Measurements from ENCODE around the gene TAF1B.

Gene TAF1B

DNA sequence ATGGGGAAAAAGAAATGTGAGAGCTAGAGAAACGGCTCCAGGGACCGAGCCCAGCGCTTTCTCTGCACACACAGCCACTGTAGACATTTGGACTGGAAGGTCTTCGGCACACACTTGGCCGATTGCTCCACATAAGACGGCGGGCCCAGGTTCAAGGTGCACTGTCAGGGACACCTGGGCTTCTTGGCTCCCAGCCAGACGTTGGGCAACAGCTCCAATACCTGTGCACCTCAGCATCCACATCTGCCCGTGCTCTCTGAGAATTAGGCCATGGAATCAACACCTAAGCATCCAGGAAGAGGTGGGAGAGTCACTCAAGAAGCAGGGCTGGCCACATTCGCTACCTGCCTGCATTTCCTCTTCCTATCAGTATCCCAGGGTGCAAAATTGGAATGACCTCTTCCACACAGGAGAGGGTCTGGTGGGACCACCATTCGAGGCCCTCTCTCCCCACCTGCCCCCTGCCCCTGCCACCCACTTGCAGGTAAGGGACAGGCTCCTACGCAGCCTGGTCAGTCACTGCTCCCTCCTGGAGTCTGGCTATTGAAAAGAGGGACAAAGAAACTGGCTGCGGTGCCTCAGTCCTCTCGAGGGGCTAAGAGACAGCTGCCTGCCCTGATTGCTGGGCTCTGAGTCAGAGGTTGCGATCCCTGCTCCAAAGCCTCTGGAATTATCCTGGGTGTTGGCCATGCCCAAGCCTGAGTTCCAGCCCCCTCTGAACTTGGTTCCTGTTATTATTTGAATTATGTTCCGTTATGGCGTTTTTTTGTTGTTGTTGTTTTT lies 40.1 kb upstream of the TAF1B start:
- peak in 1 of 2 donors; percentile 29 for DNase-seq (ENCODE audit: low read depth in 2 of 2)
- TF ChIP-seq, protein P1, sequence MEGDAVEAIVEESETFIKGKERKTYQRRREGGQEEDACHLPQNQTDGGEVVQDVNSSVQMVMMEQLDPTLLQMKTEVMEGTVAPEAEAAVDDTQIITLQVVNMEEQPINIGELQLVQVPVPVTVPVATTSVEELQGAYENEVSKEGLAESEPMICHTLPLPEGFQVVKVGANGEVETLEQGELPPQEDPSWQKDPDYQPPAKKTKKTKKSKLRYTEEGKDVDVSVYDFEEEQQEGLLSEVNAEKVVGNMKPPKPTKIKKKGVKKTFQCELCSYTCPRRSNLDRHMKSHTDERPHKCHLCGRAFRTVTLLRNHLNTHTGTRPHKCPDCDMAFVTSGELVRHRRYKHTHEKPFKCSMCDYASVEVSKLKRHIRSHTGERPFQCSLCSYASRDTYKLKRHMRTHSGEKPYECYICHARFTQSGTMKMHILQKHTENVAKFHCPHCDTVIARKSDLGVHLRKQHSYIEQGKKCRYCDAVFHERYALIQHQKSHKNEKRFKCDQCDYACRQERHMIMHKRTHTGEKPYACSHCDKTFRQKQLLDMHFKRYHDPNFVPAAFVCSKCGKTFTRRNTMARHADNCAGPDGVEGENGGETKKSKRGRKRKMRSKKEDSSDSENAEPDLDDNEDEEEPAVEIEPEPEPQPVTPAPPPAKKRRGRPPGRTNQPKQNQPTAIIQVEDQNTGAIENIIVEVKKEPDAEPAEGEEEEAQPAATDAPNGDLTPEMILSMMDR (IDR thresholded peaks at IDR 0.05; ENCODE audit: low read depth, low read length), result no peak
- H3K4me3 ChIP-seq (replicated peaks in 1 of 2; ENCODE audit: low read depth in 2 of 2, low read length in 2 of 2), result no peak overlapping the region

DNA sequence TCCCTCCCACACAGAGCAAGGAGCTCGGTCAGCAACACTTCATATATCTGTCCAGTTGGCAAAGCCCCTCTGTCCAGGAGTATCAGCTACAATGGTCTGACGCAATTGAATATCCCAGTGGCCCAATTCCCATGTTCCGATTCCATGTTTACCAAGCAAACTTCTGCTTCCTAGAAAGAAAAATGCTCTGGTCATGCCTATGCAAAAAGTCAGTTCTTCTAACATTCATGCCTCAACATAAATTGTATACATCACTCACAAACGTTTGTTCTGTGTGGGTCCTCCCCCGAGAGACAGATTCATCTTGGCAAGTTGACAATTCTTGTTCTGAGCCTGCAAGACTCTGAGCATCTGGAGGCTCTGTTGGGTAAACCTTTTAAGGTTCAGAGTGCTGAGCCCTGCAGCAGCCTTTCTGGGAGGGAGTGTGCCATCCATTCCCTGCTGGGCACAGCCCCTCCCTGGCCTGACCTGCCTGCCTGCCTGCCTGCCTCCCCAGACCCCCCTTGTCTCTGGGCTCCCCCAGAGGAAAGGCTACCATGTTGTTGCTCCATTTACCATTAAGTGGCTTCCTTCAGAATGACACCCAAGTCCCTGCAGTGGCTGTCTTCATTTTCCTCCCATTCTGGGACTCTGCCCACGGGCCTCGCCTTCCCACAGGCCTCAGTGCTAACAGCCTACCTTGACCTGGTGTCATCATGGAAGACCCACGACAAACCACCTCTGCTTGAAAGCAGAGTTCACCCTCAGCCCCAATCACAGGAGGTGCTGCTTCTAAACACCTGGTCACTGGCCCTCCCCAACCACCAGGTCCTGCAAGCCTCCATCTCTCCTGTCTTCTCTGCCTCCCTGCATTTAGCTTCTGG lies 37.6 kb upstream of the TAF1B start:
- TF ChIP-seq, protein P1 (IDR thresholded peaks at IDR 0.05; ENCODE audit: low read depth, low read length), result no peak
- H3K4me3 ChIP-seq (replicated peaks in 1 of 2; ENCODE audit: low read depth in 2 of 2, low read length in 2 of 2), result no peak overlapping the region
- peak; percentile 60 to 81 for DNase-seq (ENCODE audit: low read depth in 2 of 2)

- DNase-seq (ENCODE audit: low read depth in 2 of 2), result no peak
- TF ChIP-seq, protein P1 (IDR thresholded peaks at IDR 0.05; ENCODE audit: low read depth, low read length), result no peak
- no peak overlapping the region for H3K4me3 ChIP-seq (replicated peaks in 1 of 2; ENCODE audit: low read depth in 2 of 2, low read length in 2 of 2)
These were observed 37.0 kb upstream of the TAF1B start for GRCh38 chr2:9806298-9806610.

DNA sequence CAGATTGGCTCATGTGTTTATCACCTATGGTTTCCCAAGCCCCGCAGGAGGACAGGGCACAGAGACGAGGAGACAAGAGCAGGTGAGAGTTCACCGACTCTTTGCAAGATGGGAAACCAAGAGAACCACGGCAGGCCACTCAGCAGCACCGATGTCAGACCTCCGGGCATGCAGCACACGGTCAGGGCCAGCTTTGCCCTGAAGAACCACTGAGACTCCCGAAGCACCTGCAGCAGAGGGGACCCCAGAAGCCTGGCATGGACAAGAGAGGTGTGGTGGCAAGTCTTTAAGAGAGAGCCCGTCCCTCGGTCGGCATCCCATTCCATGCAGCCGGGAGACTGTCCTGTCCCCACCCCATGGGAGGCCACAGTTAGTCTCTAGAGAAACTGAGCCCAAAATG lies 36.6 kb upstream of the TAF1B start:
- H3K4me3 ChIP-seq (replicated peaks in 1 of 2; ENCODE audit: low read depth in 2 of 2, low read length in 2 of 2), result no peak overlapping the region
- TF ChIP-seq, protein P1 (IDR thresholded peaks at IDR 0.05; ENCODE audit: low read depth, low read length), result no peak
- DNase-seq (ENCODE audit: low read depth in 2 of 2), result no peak

- TF ChIP-seq, protein P1 (IDR thresholded peaks at IDR 0.05; ENCODE audit: low read depth, low read length), result no peak
- H3K4me3 ChIP-seq (replicated peaks in 1 of 2; ENCODE audit: low read depth in 2 of 2, low read length in 2 of 2), result no peak overlapping the region
- no peak for DNase-seq (ENCODE audit: low read depth in 2 of 2)
These were observed 36.2 kb upstream of the TAF1B start for GRCh38 chr2:9807056-9807455.

DNA sequence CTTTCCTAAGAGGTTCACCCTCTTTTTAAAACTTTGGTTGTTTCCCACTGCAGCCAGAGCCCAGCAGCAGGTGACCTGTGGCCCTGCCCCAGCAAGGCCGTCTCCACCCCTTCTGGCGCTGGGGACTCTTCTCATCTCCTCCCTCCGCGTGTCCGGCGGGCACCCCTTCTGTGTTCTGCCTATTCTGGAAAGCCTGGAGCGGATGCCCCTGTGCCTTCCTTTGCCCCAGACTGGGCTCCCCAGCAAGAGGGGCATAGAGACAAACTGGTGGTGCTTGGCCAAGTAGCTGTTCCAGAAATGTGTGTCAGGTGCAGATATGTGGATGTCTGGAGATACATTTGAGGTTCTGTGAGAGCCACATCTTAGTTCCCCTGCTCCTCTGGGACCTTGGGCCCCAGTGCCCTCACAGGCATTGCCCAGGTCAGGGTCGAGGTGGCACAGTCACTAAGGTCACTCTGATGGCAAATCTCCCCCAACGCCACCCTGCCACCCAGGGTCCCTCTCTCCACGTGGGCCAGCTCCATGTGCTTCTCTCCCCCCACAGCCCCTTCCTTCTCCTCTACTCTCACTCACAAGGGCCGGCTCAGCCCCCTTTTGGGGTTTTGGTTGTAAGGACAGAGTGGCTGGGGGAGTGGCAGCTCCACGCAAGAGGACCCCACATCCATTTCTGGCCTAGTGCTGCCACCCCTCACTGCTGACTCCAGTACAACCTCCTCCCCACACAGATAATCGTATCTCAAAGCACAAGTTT lies 35.5 kb upstream of the TAF1B start:
- TF ChIP-seq, protein P1 (IDR thresholded peaks at IDR 0.05; ENCODE audit: low read depth, low read length), result no peak
- DNase-seq (ENCODE audit: low read depth in 2 of 2), result no peak
- H3K4me3 ChIP-seq (replicated peaks in 1 of 2; ENCODE audit: low read depth in 2 of 2, low read length in 2 of 2), result no peak overlapping the region

Measured in cardiac fibroblast (primary cell).